Adrenal gland (tissue), 5 donors: ENCODE measurements around the gene ZNF469.

Experiments used
- POLR2A ChIP-seq, 2 donors: fragments of 450-650 bp; IDR thresholded peaks; one replicate each; pipeline ENCODE4 v1.6.1; 2017; ENCODE audit warnings: antibody characterized with exemption in 2 of 2, mild to moderate bottlenecking in 2 of 2, moderate library complexity in 1 of 2
- TF ChIP-seq, protein P1 (sequence below), 6 experiments: fragments of 450-650 bp in 4 of 6; fragments of 200-600 bp in 2 of 6; sonication (generic) in 1 of 6; IDR thresholded peaks; 1 replicate in 5 of 6; 2 replicates in 1 of 6; pipeline versions ENCODE4 v1.5.1 to v1.8.0; 2016 to 2021; ENCODE audit warnings: antibody characterized with exemption in 6 of 6, mild to moderate bottlenecking in 2 of 6, moderate library complexity in 1 of 6
- donor health status: DM: no; HTN: no; CAD: no.

- TF ChIP-seq, protein P1, sequence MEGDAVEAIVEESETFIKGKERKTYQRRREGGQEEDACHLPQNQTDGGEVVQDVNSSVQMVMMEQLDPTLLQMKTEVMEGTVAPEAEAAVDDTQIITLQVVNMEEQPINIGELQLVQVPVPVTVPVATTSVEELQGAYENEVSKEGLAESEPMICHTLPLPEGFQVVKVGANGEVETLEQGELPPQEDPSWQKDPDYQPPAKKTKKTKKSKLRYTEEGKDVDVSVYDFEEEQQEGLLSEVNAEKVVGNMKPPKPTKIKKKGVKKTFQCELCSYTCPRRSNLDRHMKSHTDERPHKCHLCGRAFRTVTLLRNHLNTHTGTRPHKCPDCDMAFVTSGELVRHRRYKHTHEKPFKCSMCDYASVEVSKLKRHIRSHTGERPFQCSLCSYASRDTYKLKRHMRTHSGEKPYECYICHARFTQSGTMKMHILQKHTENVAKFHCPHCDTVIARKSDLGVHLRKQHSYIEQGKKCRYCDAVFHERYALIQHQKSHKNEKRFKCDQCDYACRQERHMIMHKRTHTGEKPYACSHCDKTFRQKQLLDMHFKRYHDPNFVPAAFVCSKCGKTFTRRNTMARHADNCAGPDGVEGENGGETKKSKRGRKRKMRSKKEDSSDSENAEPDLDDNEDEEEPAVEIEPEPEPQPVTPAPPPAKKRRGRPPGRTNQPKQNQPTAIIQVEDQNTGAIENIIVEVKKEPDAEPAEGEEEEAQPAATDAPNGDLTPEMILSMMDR (IDR thresholded peaks at IDR 0.05): no peak
- no peak for TF ChIP-seq POLR2A (IDR thresholded peaks at IDR 0.05)
Measured at GRCh38 chr16:88342491-88342890, 40.3 kb upstream of the ZNF469 start.
